Urinary bladder (tissue), 4 donors: ENCODE measurements around the gene PNMA8A. TPM values are rescaled to one million over a fixed set of nuclear protein-coding genes. Genes with fewer than 3 reads are reported as not detected.
"Not testable (repeated sequence)": the region's sequence is repeated elsewhere in the genome, so short reads cannot be mapped to it uniquely, and the experiment has no call there.

Source experiments
- DNase-seq: peaks from one replicate; pipeline ENCODE4 v3.0.0-alpha.2; 2015; ENCODE audit errors: extremely low spot score
- H3K27ac ChIP-seq: one replicate; pipeline ENCODE4 v1.5.1; 2013; ENCODE audit warnings: low read depth, mild to moderate bottlenecking, moderate library complexity
- H3K36me3 ChIP-seq: one replicate; pipeline ENCODE4 v1.6.1; 2013; ENCODE audit warnings: mild to moderate bottlenecking, moderate library complexity; ENCODE audit not compliant: insufficient read depth
- H3K4me1 ChIP-seq: one replicate; pipeline ENCODE4 v1.6.1; 2013; ENCODE audit warnings: mild to moderate bottlenecking, moderate library complexity; ENCODE audit not compliant: insufficient read depth
- H3K4me3 ChIP-seq: one replicate; pipeline ENCODE4 v1.5.1; 2013; ENCODE audit warnings: low read depth, low read length
- WGBS: extraction: QIAGEN DNeasy Blood & Tissue Kit; methylation state at CpG from one replicate; pipeline ENCODE4 v1.1.7; 2013; 5-methylcytosine and 5-hydroxymethylcytosine counted together
- polyA plus RNA-seq: library from polyadenylated mRNA; stranded (reverse); fragments of 200-250 nt; gene quantifications from one replicate; pipeline ENCODE4 v1.2.3, GENCODE V29; 2013
- total RNA-seq: library from RNA; depleted of rRNA; stranded (reverse); fragments of >200 nt; gene quantifications from one replicate; pipeline ENCODE4 v1.2.3, GENCODE V29; 2014
- donor health status: healthy with polysubstance abuse.
- donor health status: healthy.

PNMA8A gene
- total and polyA plus RNA-seq, 2 donors = 14.3 to 16.3 TPM

DNA sequence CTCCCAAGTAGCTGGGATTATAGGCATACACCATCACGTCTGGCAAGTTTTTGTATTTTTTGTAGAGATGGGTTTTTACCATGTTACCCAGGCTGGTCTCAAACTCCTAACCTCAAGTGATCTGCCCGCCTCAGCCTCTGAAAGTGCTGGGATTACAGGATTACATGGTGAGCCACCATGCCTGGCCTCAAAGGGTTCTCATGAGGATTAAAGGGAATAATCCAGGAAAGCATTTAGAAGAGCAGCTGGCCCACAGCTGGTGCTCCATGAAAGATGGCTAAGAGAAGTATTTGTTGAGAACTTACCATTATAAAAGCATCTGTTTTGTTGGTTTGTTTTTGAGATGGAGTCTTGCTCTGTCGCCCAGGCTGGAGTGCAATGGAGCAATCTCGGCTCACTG is 25.5 kb upstream of the PNMA8A start:
- WGBS = 65% methylated on average over 4 of the region's 4 CpGs
- H3K36me3 ChIP-seq, H3K4me1 ChIP-seq, DNase-seq, H3K4me3 ChIP-seq, H3K27ac ChIP-seq: not testable (repeated sequence)

DNA sequence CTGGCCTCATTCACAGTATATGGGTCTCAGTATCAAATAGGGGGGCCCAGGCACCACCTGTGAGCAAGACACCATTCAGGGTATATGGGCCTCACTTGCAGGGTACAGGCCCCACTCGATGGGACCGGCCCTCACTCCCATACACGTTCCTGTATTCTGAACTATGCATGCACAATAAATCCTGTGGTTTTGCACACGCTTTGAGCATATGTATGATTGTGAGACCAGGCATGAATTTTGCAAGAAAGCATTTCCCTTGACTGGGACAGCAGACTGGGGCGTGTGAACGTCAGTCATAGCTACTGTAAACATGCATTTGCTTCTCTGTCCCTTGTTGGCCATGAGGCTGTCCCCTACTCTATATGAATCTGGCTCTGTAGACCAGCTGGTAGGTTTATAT is 24.9 kb upstream of the PNMA8A start:
- Histone ChIP-seq H3K36me3 (no peaks in the 10 kb centered on the region), H3K27ac (no peak overlapping the region), H3K4me1 (no peaks in the 10 kb centered on the region), H3K4me3 (no peak overlapping the region)
- no peak for DNase-seq
- 66% methylated on average over 6 of the region's 6 CpGs for WGBS

DNA sequence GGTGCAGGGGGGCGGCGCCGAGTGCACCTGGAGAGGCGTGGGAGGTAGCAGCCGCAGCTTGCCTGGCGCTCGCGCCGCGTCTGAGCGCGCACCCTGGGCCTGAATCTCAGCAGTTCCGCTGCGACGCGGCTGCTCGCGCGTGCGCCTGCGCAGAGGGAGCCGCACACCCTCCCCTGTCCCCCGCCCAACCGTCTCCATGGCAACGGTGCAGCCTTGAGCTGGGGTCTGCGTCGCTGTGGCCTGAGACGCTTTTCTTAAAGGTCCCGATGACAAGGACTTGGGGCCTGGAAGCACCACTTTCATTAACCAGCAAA is 24.4 kb upstream of the PNMA8A start, which contains the start of gene PNMA8B:
Gene PNMA8B, minus strand, starts transcription at position 82 of the 314 bp plus-strand sequence. CDS start 402 bp downstream, outside the sequence.
- Histone ChIP-seq H3K4me3 (peak within 1 kb of the TSS; percentile 34), H3K27ac (no peak within 1 kb of the TSS), H3K4me1 (no peaks in the 10 kb centered on the region), H3K36me3 (no peaks in the 10 kb centered on the region)
- peak; percentile 71 for DNase-seq
- 7% methylated on average over 29 of the region's 29 CpGs for WGBS

DNA sequence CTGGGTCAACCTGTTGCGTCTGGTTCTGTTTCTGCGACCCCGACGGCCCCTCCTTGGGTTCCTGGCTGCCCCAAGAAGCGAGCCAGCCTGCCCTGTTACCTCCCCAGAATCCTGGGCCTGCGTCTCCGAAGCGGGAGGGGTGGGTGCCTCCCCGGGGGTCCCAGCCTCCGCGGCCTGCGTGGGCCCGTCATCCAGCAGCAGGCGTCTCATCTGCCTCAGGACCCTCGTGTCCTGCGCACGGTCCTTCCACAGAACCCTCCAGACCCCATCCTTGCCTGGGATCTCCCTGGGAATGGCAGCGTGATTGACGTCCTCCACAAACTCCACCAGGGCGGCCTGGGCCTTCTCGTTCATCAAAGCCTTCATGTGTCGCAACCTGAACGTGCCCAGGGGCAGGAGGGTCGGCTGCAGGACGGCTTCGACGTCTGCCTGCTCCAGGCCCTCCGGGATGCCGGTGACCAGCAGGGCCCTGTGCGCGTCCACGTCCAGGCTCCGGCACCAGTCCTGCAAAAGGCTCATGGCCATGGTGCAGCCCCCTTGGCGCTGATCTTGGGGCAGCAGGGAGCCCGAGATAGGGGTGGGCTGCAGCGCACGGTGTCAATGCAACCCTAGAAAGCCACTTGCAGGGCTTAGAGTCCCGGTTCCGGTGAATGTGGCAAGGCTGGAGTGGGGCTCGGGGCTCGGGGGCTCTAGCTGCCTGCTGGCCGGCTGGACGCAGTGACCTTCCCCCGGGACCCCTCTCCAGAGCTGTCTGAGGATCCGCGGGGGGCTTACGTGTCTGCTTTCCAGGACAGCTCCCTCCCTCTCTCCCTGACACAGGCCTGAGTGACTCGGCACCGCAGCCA is 23.8 kb upstream of the PNMA8A start:
- no peaks in the 10 kb centered on the region for H3K36me3 ChIP-seq
- H3K27ac ChIP-seq = no peak overlapping the region
- DNase-seq = no peak
- WGBS = 46% methylated on average over 49 of the region's 49 CpGs
- H3K4me3 ChIP-seq = peak overlapping the region; percentile 34
- H3K4me1 ChIP-seq = no peaks in the 10 kb centered on the region

DNA sequence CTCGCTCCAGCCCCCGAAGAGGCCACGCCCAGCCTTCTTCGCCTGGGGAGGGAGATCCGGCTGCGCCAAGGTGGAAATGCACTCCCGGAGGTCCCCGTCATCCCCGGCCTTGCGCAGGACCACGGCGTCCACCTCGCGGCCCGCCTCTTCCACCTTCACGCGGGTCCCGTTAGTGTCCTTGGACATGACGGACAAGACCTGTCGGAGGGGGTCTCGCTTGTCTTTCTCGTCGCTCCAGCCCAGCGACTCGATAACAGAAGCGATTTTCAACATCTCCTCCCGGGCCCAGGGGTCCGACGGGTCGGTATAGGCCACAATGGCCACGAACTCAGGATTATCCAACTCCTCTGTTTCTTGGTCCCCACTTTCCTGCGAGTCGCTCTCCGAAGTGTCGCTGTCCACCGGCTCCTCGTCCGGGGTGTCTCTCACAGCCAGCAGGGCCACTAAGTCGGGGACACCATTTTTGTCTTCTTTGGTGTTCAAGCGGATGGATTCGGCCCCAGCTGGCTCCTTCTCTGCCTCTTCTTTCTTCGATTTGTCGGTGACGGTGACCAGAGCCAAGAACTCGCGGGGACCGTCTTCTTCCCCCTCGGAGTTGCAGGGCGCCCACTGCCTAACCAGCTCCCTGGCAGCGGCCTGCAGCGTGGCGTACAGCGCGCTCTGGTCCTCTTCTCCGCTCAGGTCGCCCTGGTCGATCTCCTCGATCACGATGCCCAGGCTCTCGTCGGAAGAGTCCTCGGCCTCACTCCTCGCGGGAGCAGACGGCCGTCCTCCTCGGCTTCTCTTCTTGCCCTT is 23.0 kb upstream of the PNMA8A start:
- 75% methylated on average over 67 of the region's 67 CpGs for WGBS
- Histone ChIP-seq H3K36me3 (no peaks in the 10 kb centered on the region), H3K4me1 (no peaks in the 10 kb centered on the region), H3K4me3 (no peak overlapping the region), H3K27ac (no peak overlapping the region)
- no peak for DNase-seq

DNA sequence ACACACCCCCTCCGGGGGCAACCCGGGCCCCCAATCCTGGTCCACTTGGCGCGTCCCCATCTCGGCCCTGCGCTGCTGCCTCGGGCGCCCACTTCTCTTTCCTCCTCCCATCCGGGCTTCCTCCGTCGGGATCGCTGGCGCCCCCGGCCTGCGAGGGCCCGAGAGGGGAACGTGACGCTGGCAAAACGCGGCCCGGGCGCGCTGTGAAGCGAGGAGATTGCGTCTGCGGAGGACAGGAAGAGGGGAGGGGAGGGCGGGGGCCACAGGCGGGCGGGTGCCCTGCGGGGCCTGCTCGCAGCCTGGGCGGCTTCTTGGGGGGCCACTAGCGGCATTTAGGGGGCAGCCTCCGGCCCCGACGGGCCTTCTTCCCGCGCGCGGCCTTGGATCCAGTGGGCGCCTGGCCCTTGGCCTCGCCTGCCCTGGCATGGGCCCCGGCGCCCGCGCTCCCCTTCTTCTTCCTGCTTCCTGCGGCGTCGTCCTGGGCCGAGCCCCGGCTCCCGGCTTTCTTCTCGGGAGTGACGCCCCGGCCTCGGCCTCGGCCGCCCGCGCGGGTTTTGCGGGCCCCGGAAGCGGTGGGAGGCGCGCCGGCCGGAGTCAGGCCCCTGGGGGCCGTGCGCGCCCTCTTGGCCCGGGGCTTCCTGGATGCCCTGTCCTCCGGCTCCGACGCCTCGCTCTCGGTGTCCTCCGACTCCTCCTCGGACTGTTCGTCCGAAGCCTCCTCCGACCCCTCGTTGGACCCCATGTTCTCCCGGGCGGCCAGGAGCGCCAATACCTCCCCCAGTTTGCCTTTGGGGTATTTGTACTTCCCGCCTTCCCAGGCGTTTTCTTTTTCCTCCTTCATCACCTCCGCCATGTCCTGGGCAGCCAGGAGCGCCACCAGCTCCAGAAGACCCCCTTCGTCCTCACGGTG is 22.1 kb upstream of the PNMA8A start:
- DNase-seq = no peak
- Histone ChIP-seq H3K36me3 (no peaks in the 10 kb centered on the region), H3K4me1 (no peaks in the 10 kb centered on the region), H3K27ac (no peak overlapping the region), H3K4me3 (peak overlapping the region; percentile 41)
- 17% methylated on average over 92 of the region's 92 CpGs for WGBS

DNA sequence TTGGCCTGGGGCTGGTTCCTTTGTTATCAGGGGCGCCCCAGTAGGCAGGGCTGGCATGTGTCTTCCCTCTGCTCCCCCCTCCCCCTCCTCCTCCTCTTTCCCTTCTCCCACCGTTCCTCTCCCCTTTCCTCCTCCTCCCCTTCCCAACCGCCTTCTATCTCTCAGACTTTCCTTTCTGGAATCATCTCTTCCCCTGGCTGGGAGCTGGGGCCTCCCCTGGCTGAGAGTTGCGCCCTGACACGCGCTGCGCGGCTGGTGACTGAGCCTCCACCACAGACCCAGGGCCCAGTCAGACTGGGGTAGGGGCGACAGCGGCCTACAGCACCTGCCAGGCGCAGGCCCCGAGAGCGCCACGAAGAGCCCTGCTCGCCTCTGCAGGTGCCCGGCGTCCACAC is 21.5 kb upstream of the PNMA8A start:
- no peaks in the 10 kb centered on the region for H3K36me3 ChIP-seq
- no peaks in the 10 kb centered on the region for H3K4me1 ChIP-seq
- peak overlapping the region; percentile 41 for H3K4me3 ChIP-seq
- H3K27ac ChIP-seq = no peak overlapping the region
- no peak for DNase-seq
- WGBS = 43% methylated on average over 17 of the region's 17 CpGs

DNA sequence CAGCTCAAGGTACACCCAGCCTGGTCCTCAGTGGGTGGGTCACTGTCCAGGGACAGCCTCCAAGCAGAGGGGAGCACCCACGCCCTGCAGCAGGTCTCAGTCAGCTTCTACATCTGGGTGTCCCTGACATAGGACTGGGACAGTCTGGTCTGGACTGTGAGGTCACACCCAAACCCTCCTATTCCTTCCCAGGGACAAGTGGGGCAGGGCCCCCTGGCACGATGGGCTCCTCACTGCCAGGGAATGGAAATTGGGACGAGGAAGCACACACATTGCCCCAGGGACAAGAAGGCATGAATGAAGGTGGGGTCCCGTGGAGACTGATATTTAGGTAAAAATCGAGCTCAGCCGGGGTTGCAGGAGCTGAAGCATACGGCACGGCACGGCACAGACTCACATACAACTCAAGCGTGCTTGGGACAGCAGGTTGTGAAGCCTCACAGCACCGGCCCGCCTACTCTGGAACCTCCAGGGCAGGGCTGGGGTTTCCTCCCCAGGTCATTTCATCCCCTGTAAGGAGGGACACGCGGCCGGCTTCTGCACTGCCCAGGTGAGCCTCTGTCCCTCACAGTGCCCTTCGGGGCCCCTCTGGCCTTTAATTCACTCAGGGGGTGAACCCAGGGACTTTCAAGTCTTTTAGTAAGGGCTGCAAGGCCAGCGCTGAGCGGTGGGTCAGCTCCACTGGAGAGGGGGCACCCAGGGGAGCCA is 20.8 kb upstream of the PNMA8A start:
- 76% methylated on average over 18 of the region's 18 CpGs for WGBS
- H3K27ac ChIP-seq = no peak overlapping the region
- no peak for DNase-seq
- no peaks in the 10 kb centered on the region for H3K4me1 ChIP-seq
- H3K36me3 ChIP-seq = no peaks in the 10 kb centered on the region
- no peak overlapping the region for H3K4me3 ChIP-seq

DNA sequence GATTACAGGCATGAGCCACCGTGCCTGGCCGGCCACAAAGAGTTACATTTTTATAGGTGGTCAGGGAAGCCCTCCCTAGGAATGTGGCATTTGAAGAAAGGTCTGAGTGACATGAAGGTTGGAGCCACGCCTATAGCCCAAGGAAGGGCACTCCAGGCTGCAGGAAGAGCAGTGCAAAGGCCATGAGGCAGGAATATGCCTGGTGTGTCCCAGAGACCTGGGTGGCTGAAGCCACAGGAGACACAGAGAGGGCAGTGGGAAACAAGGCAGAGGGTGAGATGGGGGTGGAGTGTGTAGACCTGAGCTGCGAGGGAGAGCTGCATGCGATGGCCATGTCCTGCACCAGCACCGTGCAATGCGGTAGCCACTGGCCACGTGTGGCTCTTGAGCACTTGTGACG is 19.4 kb upstream of the PNMA8A start:
- WGBS = 81% methylated on average over 9 of the region's 9 CpGs
- Histone ChIP-seq H3K36me3 (no peaks in the 10 kb centered on the region), H3K27ac (no peak overlapping the region), H3K4me3 (no peak overlapping the region), H3K4me1 (no peaks in the 10 kb centered on the region)
- no peak for DNase-seq

DNA sequence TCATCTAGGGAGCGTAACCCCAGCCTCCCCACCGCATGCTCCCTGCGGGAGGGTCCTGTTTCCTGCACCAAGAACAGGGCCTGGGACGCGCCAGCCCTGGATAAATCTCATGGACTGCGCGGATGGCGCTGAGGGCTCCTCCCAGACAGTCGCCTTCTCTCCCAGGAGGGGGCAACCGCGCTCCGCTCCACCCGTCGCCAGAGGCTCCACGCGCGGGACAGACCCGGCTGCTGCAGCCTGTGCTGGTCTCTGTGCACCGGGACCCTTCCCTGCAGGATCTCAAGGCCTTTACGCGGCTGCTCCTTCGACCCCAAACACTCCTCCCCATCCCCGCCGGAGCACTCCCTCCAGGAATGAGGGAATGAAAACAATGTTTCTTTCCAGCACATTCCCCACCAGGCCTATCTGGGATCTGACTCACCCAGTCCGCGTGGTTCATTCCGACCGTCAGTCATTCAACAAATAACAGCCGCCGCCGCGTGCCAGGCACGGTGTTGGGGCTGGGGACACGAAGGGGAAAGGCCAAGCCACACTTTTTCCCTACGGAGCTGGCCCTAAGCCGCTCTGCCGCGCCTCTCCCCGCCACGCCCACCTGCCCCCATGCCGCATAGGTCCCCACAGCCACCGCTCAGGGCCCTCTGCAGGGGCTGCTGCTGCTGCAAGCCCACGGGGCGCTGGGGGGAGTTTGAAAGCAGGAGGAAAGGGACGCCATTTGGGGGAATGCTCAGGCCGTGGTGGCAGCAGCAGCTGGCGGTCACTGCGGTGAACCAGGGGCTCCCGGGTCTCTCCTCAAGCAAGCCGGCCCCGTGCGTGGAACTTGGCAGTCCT is 18.3 kb upstream of the PNMA8A start:
- Histone ChIP-seq H3K27ac (no peak overlapping the region), H3K4me3 (no peak overlapping the region), H3K4me1 (no peaks in the 10 kb centered on the region), H3K36me3 (no peaks in the 10 kb centered on the region)
- WGBS = 17% methylated on average over 52 of the region's 52 CpGs
- no peak for DNase-seq

DNA sequence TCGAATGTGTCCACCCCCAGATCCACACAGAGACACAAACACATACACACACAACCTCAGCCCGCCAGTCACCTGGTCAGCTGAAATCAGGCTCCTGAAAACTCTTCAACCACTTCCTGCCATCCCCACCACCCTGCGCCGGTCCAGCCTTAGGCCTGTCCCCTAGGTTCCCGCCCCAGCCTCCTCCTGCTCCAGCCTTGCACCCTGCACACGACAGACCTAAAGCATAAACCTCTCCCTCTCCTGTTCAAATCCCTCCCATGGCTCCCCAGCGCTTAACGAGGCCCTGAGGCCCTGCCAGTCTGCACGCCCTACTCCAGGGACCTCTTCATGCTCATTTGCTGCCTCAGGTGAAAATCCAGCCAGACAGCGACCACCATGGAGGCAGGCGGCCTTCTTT is 17.2 kb upstream of the PNMA8A start:
- Histone ChIP-seq H3K36me3 (no peaks in the 10 kb centered on the region), H3K27ac (no peak overlapping the region), H3K4me1 (no peaks in the 10 kb centered on the region), H3K4me3 (no peak overlapping the region)
- no peak for DNase-seq
- 64% methylated on average over 11 of the region's 11 CpGs for WGBS

DNA sequence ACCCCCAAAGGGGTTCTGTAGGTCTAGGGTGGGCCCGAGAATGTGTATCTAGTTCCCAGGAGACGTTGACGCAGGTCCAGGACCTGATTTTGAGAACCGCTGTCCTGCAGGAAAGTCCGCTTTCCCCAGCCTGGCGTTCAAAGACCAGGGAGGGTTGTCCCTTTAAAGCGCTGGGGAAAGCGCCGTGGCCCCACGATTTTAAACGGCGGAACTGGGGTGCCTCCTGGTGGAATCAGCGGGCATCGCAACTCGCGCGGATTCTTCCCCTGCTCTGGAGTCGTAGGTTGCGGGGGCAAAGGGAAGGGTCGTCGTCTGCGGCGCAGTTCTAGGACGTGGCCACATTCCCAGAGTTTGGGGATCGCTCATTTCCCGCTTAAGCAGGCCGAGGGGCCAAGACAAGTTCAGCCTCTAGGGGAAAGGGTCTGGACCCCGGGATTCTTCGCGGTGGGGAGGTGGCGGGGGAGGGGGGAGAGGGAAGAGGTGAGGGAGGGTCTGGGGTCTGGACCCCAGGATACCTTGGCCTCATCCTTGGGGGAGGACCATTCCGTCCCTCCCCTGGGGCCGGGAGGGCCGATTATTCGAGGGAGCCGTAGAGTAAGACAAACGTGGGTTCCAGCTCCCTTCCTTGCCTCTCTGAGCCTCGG is 16.6 kb upstream of the PNMA8A start:
- Histone ChIP-seq H3K36me3 (no peaks in the 10 kb centered on the region), H3K4me1 (no peaks in the 10 kb centered on the region), H3K27ac (no peak overlapping the region), H3K4me3 (no peak overlapping the region)
- peak; percentile 46 for DNase-seq
- WGBS = 7% methylated on average over 38 of the region's 38 CpGs
